Endodermal cell (in vitro differentiated cells): Measurements from ENCODE around the gene BCL2L11. TPM values are rescaled to one million over a fixed set of nuclear protein-coding genes. Genes with fewer than 3 reads are reported as not detected.
A peak's percentile ranks its signal among the peaks of the same experiment; 100 is the strongest.

Source experiments
- DNase-seq: peaks from one replicate; pipeline ENCODE4 v3.0.0-alpha.2; 2017
- H3K27ac ChIP-seq: 2 replicates; pipeline ENCODE4 v1.5.1; 2013; ENCODE audit warnings: mild to moderate bottlenecking, low read depth, low read length, moderate library complexity
- H3K27me3 ChIP-seq: 2 replicates; pipeline ENCODE4 v1.6.1; 2013; ENCODE audit warnings: mild to moderate bottlenecking, low read length, moderate library complexity; ENCODE audit not compliant: insufficient read depth, control insufficient read depth, poor library complexity, severe bottlenecking
- H3K36me3 ChIP-seq: 2 replicates; pipeline ENCODE4 v1.7.0; 2013; ENCODE audit warnings: mild to moderate bottlenecking, low read length, moderate library complexity; ENCODE audit not compliant: control insufficient read depth, insufficient read depth
- H3K4me1 ChIP-seq: one replicate; pipeline ENCODE4 v1.7.0; 2013; ENCODE audit warnings: low read length; ENCODE audit not compliant: control insufficient read depth, insufficient read depth
- H3K4me3 ChIP-seq: 2 replicates; pipeline ENCODE4 v1.5.1; 2013; ENCODE audit warnings: mild to moderate bottlenecking, low read length, moderate library complexity
- H3K9ac ChIP-seq: 2 replicates; pipeline ENCODE4 v1.6.1; 2013; ENCODE audit warnings: mild to moderate bottlenecking, low read length, moderate library complexity; ENCODE audit not compliant: poor library complexity, severe bottlenecking; ENCODE audit errors: extremely low read depth
- H3K9me3 ChIP-seq: 2 replicates; pipeline ENCODE4 v1.6.1; 2013; ENCODE audit warnings: mild to moderate bottlenecking, low read length, moderate library complexity; ENCODE audit not compliant: control insufficient read depth
- H3K27ac Mint-ChIP-seq: 2 replicates; pipeline ENCODE4 v1.8.0; 2020; ENCODE audit warnings: mixed read lengths
- H3K27me3 Mint-ChIP-seq: 2 replicates; pipeline ENCODE4 v1.8.0; 2021; ENCODE audit warnings: mild to moderate bottlenecking, mixed read lengths; ENCODE audit not compliant: insufficient read depth
- H3K36me3 Mint-ChIP-seq: 2 replicates; pipeline ENCODE4 v1.8.0; 2020; ENCODE audit warnings: low read depth, mixed read lengths
- H3K4me1 Mint-ChIP-seq: 2 replicates; pipeline ENCODE4 v1.8.0; 2020; ENCODE audit warnings: mixed read lengths
- H3K4me3 Mint-ChIP-seq: 2 replicates; pipeline ENCODE4 v1.8.0; 2020; ENCODE audit warnings: mild to moderate bottlenecking, moderate library complexity, mixed read lengths
- H3K9me3 Mint-ChIP-seq: 2 replicates; pipeline ENCODE4 v1.8.0; 2020; ENCODE audit warnings: mild to moderate bottlenecking, mixed read lengths
- CTCF ChIP-seq: fragments of 200-600 bp; sonication (generic); conservative IDR thresholded peaks from 2 replicates; pipeline ENCODE4 v1.5.0; 2021; ENCODE audit warnings: antibody characterized with exemption, mild to moderate bottlenecking
- WGBS, 2 experiments: methylation state at CpG; one replicate each; pipeline versions ENCODE4 v1.1.5 to v1.1.7; 2013; ENCODE audit warnings: missing lambda C conversion rate in 2 of 2, mixed read lengths in 1 of 2; ENCODE audit not compliant: insufficient coverage in 1 of 2, insufficient read length in 1 of 2; 5-methylcytosine and 5-hydroxymethylcytosine counted together
- total RNA-seq, 2 donors: library from RNA; stranded (reverse); fragmentation: NEBNext Ultra II Directional in 1 of 2; extraction: Animal tissue kit (Norgen Biotek cat#: 25700) in 1 of 2; gene quantifications; 2 replicates in 1 of 2; 3 replicates in 1 of 2; pipeline ENCODE4 v1.2.1, GENCODE V29; 2021

BCL2L11 gene
- total RNA-seq, 2 donors from 2014 or later = 16.7 to 21.0 TPM

- no peak overlapping the region for H3K27ac ChIP-seq
- peaks cover 3% of the 10 kb centered on the region for H3K4me1 ChIP-seq
- Mint-ChIP-seq H3K36me3 (peaks cover 12% of the 10 kb centered on the region), H3K4me3 (peak overlapping the region; percentile 86), H3K27ac (no peak overlapping the region), H3K27me3 (peaks cover 44% of the 10 kb centered on the region), H3K4me1 (peaks cover 19% of the 10 kb centered on the region), H3K9me3 (no peaks in the 10 kb centered on the region)
- WGBS, 2 experiments = 1 to 2% methylated on average over 16 to 27 of the region's 27 CpGs
- H3K4me3 ChIP-seq = peak overlapping the region; percentile 79
- TF ChIP-seq CTCF = no peak
- H3K36me3 ChIP-seq = peaks cover 10% of the 10 kb centered on the region
- peaks cover 41% of the 10 kb centered on the region for H3K27me3 ChIP-seq
- H3K9ac ChIP-seq = no peak overlapping the region
- no peaks in the 10 kb centered on the region for H3K9me3 ChIP-seq
- DNase-seq = no peak
These were observed 877 bp upstream of the BCL2L11 start for GRCh38 chr2:111119822-111120252.

- Mint-ChIP-seq H3K4me1 (peaks cover 19% of the 10 kb centered on the region), H3K36me3 (peaks cover 25% of the 10 kb centered on the region), H3K27ac (peak overlapping the region; percentile 94), H3K9me3 (no peaks in the 10 kb centered on the region), H3K4me3 (peak overlapping the region; percentile 86), H3K27me3 (peaks cover 41% of the 10 kb centered on the region)
- Histone ChIP-seq H3K4me1 (peaks cover 3% of the 10 kb centered on the region), H3K27ac (peak overlapping the region; percentile 11), H3K36me3 (peaks cover 24% of the 10 kb centered on the region), H3K27me3 (peaks cover 33% of the 10 kb centered on the region), H3K4me3 (peak overlapping the region; percentile 85), H3K9me3 (no peaks in the 10 kb centered on the region), H3K9ac (peak overlapping the region; percentile 68)
- peak; percentile 17 for TF ChIP-seq CTCF
- WGBS, 2 experiments = 0% methylated on average over 38 to 80 of the region's 80 CpGs
- DNase-seq = peak; percentile 83
These were observed 514 bp downstream of the BCL2L11 start for GRCh38 chr2:111121028-111121827.

GRCh38 chr2:111121828-111122630 lies 1.3 kb downstream of the BCL2L11 start:
- H3K27me3 Mint-ChIP-seq = peaks cover 34% of the 10 kb centered on the region
- H3K9ac ChIP-seq = peak overlapping the region; percentile 68
- peak; percentile 96 for DNase-seq
- peak overlapping the region; percentile 85 for H3K4me3 ChIP-seq
- peaks cover 3% of the 10 kb centered on the region for H3K4me1 ChIP-seq
- peak overlapping the region; percentile 94 for H3K27ac Mint-ChIP-seq
- TF ChIP-seq CTCF = no peak
- no peaks in the 10 kb centered on the region for H3K9me3 Mint-ChIP-seq
- peaks cover 32% of the 10 kb centered on the region for H3K27me3 ChIP-seq
- peaks cover 32% of the 10 kb centered on the region for H3K36me3 Mint-ChIP-seq
- H3K27ac ChIP-seq = peak overlapping the region; percentile 16
- WGBS, 2 experiments = 1% methylated on average over 25 to 93 of the region's 93 CpGs
- peak overlapping the region; percentile 86 for H3K4me3 Mint-ChIP-seq
- no peaks in the 10 kb centered on the region for H3K9me3 ChIP-seq
- peaks cover 16% of the 10 kb centered on the region for H3K4me1 Mint-ChIP-seq
- H3K36me3 ChIP-seq = peaks cover 32% of the 10 kb centered on the region
